Prostate gland (tissue), 2 donors: ENCODE data around the gene OPN1SW.

Source experiments
- POLR2A ChIP-seq: fragments of 450-650 bp; IDR thresholded peaks from one replicate; pipeline ENCODE4 v1.6.1; 2016; ENCODE audit warnings: antibody characterized with exemption, mild to moderate bottlenecking
- POLR2AphosphoS5 ChIP-seq: sonication (generic); formaldehyde crosslinking; IDR thresholded peaks from one replicate; pipeline ENCODE4 v1.6.1; 2017; ENCODE audit warnings: antibody characterized with exemption
- TF ChIP-seq, protein P1 (sequence below), 4 experiments: fragments of 200-600 bp in 2 of 4; fragments of 450-650 bp in 2 of 4; sonication (generic) in 2 of 4; IDR thresholded peaks; 1 replicate in 3 of 4; 2 replicates in 1 of 4; pipeline ENCODE4 v1.5.1; 2016 to 2019; ENCODE audit warnings: antibody characterized with exemption in 4 of 4, mild to moderate bottlenecking in 2 of 4, moderate library complexity in 2 of 4

DNA sequence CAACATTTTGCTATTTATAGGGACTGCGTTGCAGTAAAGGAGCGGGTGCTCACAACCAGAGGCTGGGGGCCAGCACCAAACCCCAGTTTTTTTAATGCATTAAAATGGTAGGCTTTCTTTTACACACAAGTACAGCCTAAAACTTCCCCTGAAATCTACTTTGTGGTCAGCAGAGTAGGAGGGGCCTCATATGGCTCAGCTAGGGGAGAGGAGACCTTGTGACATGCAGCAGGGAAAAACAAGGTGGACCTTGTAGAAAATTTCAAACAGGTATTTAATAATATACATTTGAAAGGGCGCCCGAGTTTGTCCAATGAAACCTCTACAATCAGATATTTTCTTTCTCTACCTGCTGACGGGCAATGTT is 17.6 kb upstream of the OPN1SW start:
- TF ChIP-seq, protein P1, sequence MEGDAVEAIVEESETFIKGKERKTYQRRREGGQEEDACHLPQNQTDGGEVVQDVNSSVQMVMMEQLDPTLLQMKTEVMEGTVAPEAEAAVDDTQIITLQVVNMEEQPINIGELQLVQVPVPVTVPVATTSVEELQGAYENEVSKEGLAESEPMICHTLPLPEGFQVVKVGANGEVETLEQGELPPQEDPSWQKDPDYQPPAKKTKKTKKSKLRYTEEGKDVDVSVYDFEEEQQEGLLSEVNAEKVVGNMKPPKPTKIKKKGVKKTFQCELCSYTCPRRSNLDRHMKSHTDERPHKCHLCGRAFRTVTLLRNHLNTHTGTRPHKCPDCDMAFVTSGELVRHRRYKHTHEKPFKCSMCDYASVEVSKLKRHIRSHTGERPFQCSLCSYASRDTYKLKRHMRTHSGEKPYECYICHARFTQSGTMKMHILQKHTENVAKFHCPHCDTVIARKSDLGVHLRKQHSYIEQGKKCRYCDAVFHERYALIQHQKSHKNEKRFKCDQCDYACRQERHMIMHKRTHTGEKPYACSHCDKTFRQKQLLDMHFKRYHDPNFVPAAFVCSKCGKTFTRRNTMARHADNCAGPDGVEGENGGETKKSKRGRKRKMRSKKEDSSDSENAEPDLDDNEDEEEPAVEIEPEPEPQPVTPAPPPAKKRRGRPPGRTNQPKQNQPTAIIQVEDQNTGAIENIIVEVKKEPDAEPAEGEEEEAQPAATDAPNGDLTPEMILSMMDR (IDR thresholded peaks at IDR 0.05): no peak
- no peak for TF ChIP-seq POLR2AphosphoS5
- no peak for TF ChIP-seq POLR2A
